IMR-90 (cell line): ENCODE results near the gene OPHN1. TPM values are rescaled to one million over a fixed set of nuclear protein-coding genes. Genes with fewer than 3 reads are reported as not detected.

Experiments used
- ATAC-seq: fragments of 200-7000 bp; cut with Tn5 transposase; 2 replicates; pipeline ENCODE4 v1.9.1; 2020; ENCODE audit warnings: low read depth, mild to moderate bottlenecking, moderate library complexity
- BruUV-seq: library from RNA; stranded (reverse); fragments of 400-500 nt; replicated peaks from 2 replicates; lab custom pipeline; 2021; lab: Mats Ljungman, UMichigan
- CTCF ChIA-PET: fragments of 300-600 bp; formaldehyde crosslinking; extraction: SDS; loops from one replicate; lab custom pipeline; 2021; ENCODE audit warnings: antibody characterized with exemption; lab: Yijun Ruan, JAX
- POLR2A ChIA-PET: fragments of 300-600 bp; sonication (Branson Sonifier 250); formaldehyde crosslinking; loops from one replicate; lab custom pipeline; 2022; ENCODE audit warnings: antibody characterized with exemption; ENCODE audit not compliant: unreplicated experiment; lab: Charles Lee
- DNase-seq: peaks from one replicate; pipeline ENCODE4 v3.0.0; 2013
- H2AFZ ChIP-seq: replicated peaks from 2 replicates; pipeline ENCODE3; 2013; ENCODE audit warnings: low read length, mild to moderate bottlenecking; ENCODE audit not compliant: poor library complexity
- H2AK5ac ChIP-seq: 2 replicates; pipeline ENCODE4 v1.6.1; 2013; ENCODE audit warnings: low read depth, low read length, inconsistent platforms
- H2AK9ac ChIP-seq: replicated peaks from 2 replicates; pipeline ENCODE3; 2013; ENCODE audit warnings: mild to moderate bottlenecking, low read depth, low read length, moderate library complexity; ENCODE audit not compliant: poor library complexity
- H2BK120ac ChIP-seq: 2 replicates; pipeline ENCODE4 v1.6.1; 2013; ENCODE audit warnings: low read depth, low read length, inconsistent platforms
- H2BK15ac ChIP-seq: 3 replicates; pipeline ENCODE4 v1.6.1; 2013; ENCODE audit warnings: low read depth, low read length, inconsistent platforms
- H2BK20ac ChIP-seq: 2 replicates; pipeline ENCODE4 v1.6.1; 2013; ENCODE audit warnings: low read depth, mild to moderate bottlenecking, inconsistent platforms, low read length, moderate library complexity
- H2BK5ac ChIP-seq: 2 replicates; pipeline ENCODE4 v1.6.1; 2013; ENCODE audit warnings: mild to moderate bottlenecking, low read depth, low read length, inconsistent platforms; ENCODE audit not compliant: poor library complexity, severe bottlenecking
- H3K14ac ChIP-seq: replicated peaks from 2 replicates; pipeline ENCODE4 v1.6.1; 2013; ENCODE audit warnings: low read depth, low read length, inconsistent platforms
- H3K18ac ChIP-seq: 2 replicates; pipeline ENCODE4 v1.6.1; 2013; ENCODE audit warnings: low read depth, low read length, control low read depth
- H3K23ac ChIP-seq: 2 replicates; pipeline ENCODE4 v1.6.1; 2013; ENCODE audit warnings: low read depth, low read length, inconsistent platforms
- H3K27ac ChIP-seq: 2 replicates; pipeline ENCODE4 v1.5.1; 2013; ENCODE audit warnings: mild to moderate bottlenecking, control low read depth, low read length; ENCODE audit not compliant: insufficient read depth
- H3K27me3 ChIP-seq: 2 replicates; pipeline ENCODE4 v1.6.1; 2013; ENCODE audit warnings: low read length; ENCODE audit not compliant: control insufficient read depth, insufficient read depth
- H3K36me3 ChIP-seq: 2 replicates; pipeline ENCODE4 v1.6.1; 2013; ENCODE audit warnings: low read length, mixed read lengths; ENCODE audit not compliant: control insufficient read depth, insufficient read depth
- H3K4ac ChIP-seq: 2 replicates; pipeline ENCODE4 v1.6.1; 2013; ENCODE audit warnings: low read depth, low read length, inconsistent platforms
- H3K4me1 ChIP-seq: 2 replicates; pipeline ENCODE4 v1.6.1; 2013; ENCODE audit warnings: low read length, mixed read lengths; ENCODE audit not compliant: control insufficient read depth, insufficient read depth
- H3K4me2 ChIP-seq: 2 replicates; pipeline ENCODE4 v1.6.1; 2013; ENCODE audit warnings: low read depth, mild to moderate bottlenecking, control low read depth, low read length, moderate library complexity
- H3K4me3 ChIP-seq: 2 replicates; pipeline ENCODE4 v1.5.1; 2013; ENCODE audit warnings: low read depth, mild to moderate bottlenecking, control low read depth, low read length, moderate library complexity; ENCODE audit not compliant: insufficient read depth
- H3K56ac ChIP-seq: 2 replicates; pipeline ENCODE4 v1.6.1; 2013; ENCODE audit warnings: low read length, inconsistent platforms; ENCODE audit not compliant: insufficient read depth; ENCODE audit errors: extremely low read depth
- H3K79me1 ChIP-seq, 2 experiments: 2 replicates each; pipeline ENCODE4 v1.6.1; 2013; ENCODE audit warnings: low read length in 2 of 2, inconsistent platforms in 1 of 2, low read depth in 1 of 2
- H3K9ac ChIP-seq: 2 replicates; pipeline ENCODE4 v1.6.1; 2013; ENCODE audit warnings: low read depth, low read length, control low read depth
- H3K9me1 ChIP-seq: 2 replicates; pipeline ENCODE4 v1.6.1; 2013; ENCODE audit warnings: low read length, inconsistent platforms; ENCODE audit not compliant: insufficient read depth
- H3K9me3 ChIP-seq: 2 replicates; pipeline ENCODE4 v1.6.1; 2013; ENCODE audit warnings: low read length; ENCODE audit not compliant: control insufficient read depth, insufficient read depth
- H4K20me1 ChIP-seq: 2 replicates; pipeline ENCODE4 v1.6.1; 2013; ENCODE audit warnings: low read length, inconsistent platforms; ENCODE audit not compliant: insufficient read depth
- H4K5ac ChIP-seq: 2 replicates; pipeline ENCODE4 v1.6.1; 2013; ENCODE audit warnings: mild to moderate bottlenecking, low read depth, low read length, control low read depth
- H4K8ac ChIP-seq, 2 experiments: 2 replicates each; pipeline ENCODE4 v1.6.1; 2013; ENCODE audit warnings: low read depth in 2 of 2, low read length in 2 of 2, control low read depth in 1 of 2, inconsistent platforms in 1 of 2
- H4K91ac ChIP-seq: 2 replicates; pipeline ENCODE4 v1.6.1; 2013; ENCODE audit warnings: low read depth, low read length, inconsistent platforms; ENCODE audit not compliant: insufficient read depth
- CEBPB ChIP-seq: IDR thresholded peaks from 2 replicates; pipeline ENCODE4 v1.6.1; 2012; ENCODE audit warnings: low read depth, low read length, improper control_type of control experiment
- ELK1 ChIP-seq: fragments of 150-350 bp; IDR thresholded peaks from 2 replicates; pipeline ENCODE4 v1.6.1; 2016; ENCODE audit warnings: low read depth, mild to moderate bottlenecking, low read length, moderate library complexity, borderline replicate concordance
- MAFK ChIP-seq: IDR thresholded peaks from 2 replicates; pipeline ENCODE4 v1.6.1; 2012; ENCODE audit warnings: low read depth, low read length, improper control_type of control experiment
- MXI1 ChIP-seq: IDR thresholded peaks from 2 replicates; pipeline ENCODE4 v1.6.1; 2012; ENCODE audit warnings: low read depth, mild to moderate bottlenecking, low read length, moderate library complexity, borderline replicate concordance
- POLR2A ChIP-seq: IDR thresholded peaks from 2 replicates; pipeline ENCODE4 v1.6.1; 2012; ENCODE audit warnings: mild to moderate bottlenecking, low read depth, low read length
- WGBS, 2 experiments: methylation state at CpG; one replicate each; pipeline versions ENCODE4 v1.1.5 to v1.1.7; 2013; ENCODE audit warnings: missing lambda C conversion rate in 2 of 2; ENCODE audit not compliant: insufficient read length in 1 of 2; ENCODE audit errors: extremely low coverage in 2 of 2; 5-methylcytosine and 5-hydroxymethylcytosine counted together
- dilution Hi-C: fragments of 300-500 bp; cut with HindIII; formaldehyde crosslinking; loops from one replicate; pipeline ENCODE4 v1.14.3; 2018; ENCODE audit warnings: low sequenced_read_pairs; ENCODE audit not compliant: unreplicated experiment
- in situ Hi-C: fragments of 300-500 bp; cut with MboI; formaldehyde crosslinking; loops from 3 replicates; pipeline ENCODE4 v1.14.3; 2019; ENCODE audit warnings: low sequenced_read_pairs, inconsistent platforms, mixed read lengths
- intact Hi-C: fragments of 100-400 bp; cut with micrococcal nuclease; formaldehyde crosslinking; loops from 2 replicates; pipeline ENCODE4 v1.10.0; 2022
- polyA plus RNA-seq, 3 experiments: library from polyadenylated mRNA; depleted of rRNA; stranded (reverse); fragments of >200 nt; gene quantifications; 2 replicates each; pipeline ENCODE4 v1.2.3, GENCODE V29; 2012; ENCODE audit warnings: low replicate concordance in 1 of 3
- total RNA-seq: library from RNA; depleted of rRNA; stranded (reverse); fragments of >200 nt; gene quantifications from 2 replicates; pipeline ENCODE4 v1.2.3, GENCODE V29; 2012

The OPHN1 gene
- total and polyA plus RNA-seq, 2 of the 4 experiments (the other 2 are of a cell fraction), result 4.0 to 13.1 TPM

- H3K14ac ChIP-seq, result no peak overlapping the region
Observed at GRCh38 chrX:68429216-68429615, 4.1 kb downstream of the OPHN1 start.

More at GRCh38 chrX:68429216-68429615, 4.1 kb downstream of the OPHN1 start:
- Histone ChIP-seq H3K4me1 (0 out of 2 replicates have a peak, but pooled peaks cover 5% of the 10 kb centered on the region), H2BK15ac (no peak overlapping the region), H4K5ac (no peak overlapping the region), H3K18ac (no peak overlapping the region), H3K36me3 (no peaks in the 10 kb centered on the region), H2AK5ac (no peak overlapping the region), H3K56ac (no peak overlapping the region), H3K4me3 (no peak overlapping the region), H3K79me1 (peaks cover 3 to 16% of the 10 kb centered on the region in 2 experiments; a peak in 3 of 4 replicates), H2AFZ (no peak overlapping the region), H2BK120ac (no peak overlapping the region), H3K4ac (no peak overlapping the region), H3K9ac (no peak overlapping the region), H4K8ac (no peak overlapping the region), H3K4me2 (no peak overlapping the region), H3K23ac (no peak overlapping the region), H2BK20ac (no peak overlapping the region), H4K91ac (no peak overlapping the region), H3K9me3 (no peaks in the 10 kb centered on the region), H3K27ac (no peak overlapping the region), H3K9me1 (no peaks in the 10 kb centered on the region), H2BK5ac (no peak overlapping the region), H2AK9ac (no peak overlapping the region), H4K20me1 (no peaks in the 10 kb centered on the region), H3K27me3 (no peaks in the 10 kb centered on the region)
- intact Hi-C loops, result no loop called here
- DNase-seq, result no peak
- ChIA-PET POLR2A (interaction anchor here (0.5 kb wide), 1 partner anchor 9 kb away, joined by 3 read pairs; no protein-coding TSS in a partner anchor), CTCF (interaction anchor here (1.5 kb wide), 1 partner anchor 11 kb away, joined by 3 read pairs; no protein-coding TSS in a partner anchor)
- in situ Hi-C loops, result no loop called here
- whole genome bisulfite sequencing, 2 experiments, result 79% methylated on average over 4 of the region's 10 CpGs; no CpG with 5 or more reads in 1 of the 2 experiments
- BruUV-seq, result no TSS peak
- no peak for ATAC-seq
- dilution Hi-C loops, result no loop called here
- no peak for TF ChIP-seq POLR2A
- TF ChIP-seq ELK1, result no peak
- TF ChIP-seq MAFK, result no peak
- TF ChIP-seq MXI1, result no peak
- TF ChIP-seq CEBPB, result no peak
